Lower leg skin (tissue), 4 donors: ENCODE results near the gene CDH13. TPM values are rescaled to one million over a fixed set of nuclear protein-coding genes. Genes with fewer than 3 reads are reported as not detected.

Experiments
- DNase-seq, 2 donors: peaks; one replicate each; pipeline ENCODE4 v3.0.0-alpha.2; 2019; ENCODE audit warnings: low spot score in 2 of 2
- H3K4me3 ChIP-seq: fragments of 200-600 bp; sonication (generic); 2 replicates; pipeline ENCODE4 v1.5.1; 2017; ENCODE audit warnings: mild to moderate bottlenecking, low read depth; ENCODE audit not compliant: poor library complexity, severe bottlenecking
- POLR2A ChIP-seq, 2 donors: fragments of 450-650 bp; IDR thresholded peaks; one replicate each; pipeline ENCODE4 v1.6.1; 2016 to 2017; ENCODE audit warnings: antibody characterized with exemption in 2 of 2, mild to moderate bottlenecking in 1 of 2, moderate library complexity in 1 of 2
- WGBS, 2 donors: methylation state at CpG; one replicate each; pipeline ENCODE4 v1.1.5; 2018; 5-methylcytosine and 5-hydroxymethylcytosine counted together
- intact Hi-C: fragments of 100-400 bp; cut with DNase I; formaldehyde crosslinking; loops from one replicate; pipeline ENCODE4 v1.15.0; 2023; ENCODE audit warnings: low total_unique reads
- total RNA-seq, 4 donors: library from RNA; depleted of rRNA; stranded (reverse); fragments of >200 nt; gene quantifications; one replicate each; pipeline ENCODE4 v1.1.0, GENCODE V29; 2016
- TF ChIP-seq, protein P1 (sequence below), 3 donors: fragments of 450-650 bp; IDR thresholded peaks; one replicate each; pipeline ENCODE4 v1.5.1; 2016; ENCODE audit warnings: antibody characterized with exemption in 3 of 3, mild to moderate bottlenecking in 3 of 3, moderate library complexity in 2 of 3

CDH13 gene
- total RNA-seq, 4 donors from 2014 or later: 102 to 246 (median 155) TPM

- H3K4me3 ChIP-seq: no peak overlapping the region
- intact Hi-C loops: no loop called here
- 84 to 86% methylated on average over 10 of the region's 10 CpGs for WGBS, 2 donors
- TF ChIP-seq, protein P1, sequence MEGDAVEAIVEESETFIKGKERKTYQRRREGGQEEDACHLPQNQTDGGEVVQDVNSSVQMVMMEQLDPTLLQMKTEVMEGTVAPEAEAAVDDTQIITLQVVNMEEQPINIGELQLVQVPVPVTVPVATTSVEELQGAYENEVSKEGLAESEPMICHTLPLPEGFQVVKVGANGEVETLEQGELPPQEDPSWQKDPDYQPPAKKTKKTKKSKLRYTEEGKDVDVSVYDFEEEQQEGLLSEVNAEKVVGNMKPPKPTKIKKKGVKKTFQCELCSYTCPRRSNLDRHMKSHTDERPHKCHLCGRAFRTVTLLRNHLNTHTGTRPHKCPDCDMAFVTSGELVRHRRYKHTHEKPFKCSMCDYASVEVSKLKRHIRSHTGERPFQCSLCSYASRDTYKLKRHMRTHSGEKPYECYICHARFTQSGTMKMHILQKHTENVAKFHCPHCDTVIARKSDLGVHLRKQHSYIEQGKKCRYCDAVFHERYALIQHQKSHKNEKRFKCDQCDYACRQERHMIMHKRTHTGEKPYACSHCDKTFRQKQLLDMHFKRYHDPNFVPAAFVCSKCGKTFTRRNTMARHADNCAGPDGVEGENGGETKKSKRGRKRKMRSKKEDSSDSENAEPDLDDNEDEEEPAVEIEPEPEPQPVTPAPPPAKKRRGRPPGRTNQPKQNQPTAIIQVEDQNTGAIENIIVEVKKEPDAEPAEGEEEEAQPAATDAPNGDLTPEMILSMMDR (IDR thresholded peaks at IDR 0.05): no peak
- no peak for TF ChIP-seq POLR2A (IDR thresholded peaks at IDR 0.05)
- no peak for DNase-seq
These were observed 1168.2 kb downstream of the CDH13 start for GRCh38 chr16:83794860-83795554.

DNA sequence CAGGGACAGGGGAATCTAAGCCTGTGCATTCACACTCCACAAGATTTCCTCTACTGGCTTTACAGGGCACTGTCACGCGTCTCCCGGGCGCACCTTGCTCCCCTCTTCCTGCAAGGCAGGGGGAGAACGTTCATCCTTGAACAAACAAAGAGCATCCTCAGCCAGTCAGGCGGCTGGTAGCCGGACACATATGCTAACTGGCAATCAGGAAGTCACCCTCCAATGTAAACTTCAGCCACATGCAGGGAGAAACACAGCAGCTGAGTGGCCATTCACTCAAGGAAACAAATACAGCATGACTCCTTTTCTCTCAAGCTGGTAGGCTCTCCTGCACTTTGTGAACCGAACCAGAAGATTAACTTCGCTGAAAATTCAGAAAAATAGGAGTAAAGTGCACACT, 1170.2 kb downstream of the CDH13 start:
- intact Hi-C loops: no loop called here
- WGBS, 2 donors: 88 to 89% methylated on average over 9 of the region's 9 CpGs

DNA sequence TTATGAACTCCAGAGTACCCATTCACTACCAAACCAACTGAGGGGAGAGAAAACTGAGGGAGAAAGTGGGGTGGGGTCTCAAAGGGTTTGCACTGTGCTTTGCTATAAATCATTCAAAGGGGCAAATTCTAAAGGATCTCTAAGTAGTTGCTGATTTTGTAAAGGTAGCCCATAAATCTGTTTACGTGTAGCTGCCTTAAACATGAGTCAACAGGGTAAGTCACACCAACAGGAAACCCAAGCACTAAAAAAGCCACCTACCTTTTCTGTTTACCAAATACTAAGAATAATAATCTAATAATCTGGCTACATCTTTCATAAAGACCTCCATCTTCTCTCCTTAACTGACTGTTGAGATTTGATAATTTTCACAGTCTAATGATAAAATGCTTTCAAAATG, 1172.6 kb downstream of the CDH13 start:
- H3K4me3 ChIP-seq: no peak overlapping the region
- 77 to 82% methylated on average over 1 of the region's 1 CpG for WGBS, 2 donors
- no peak for TF ChIP-seq POLR2A (IDR thresholded peaks at IDR 0.05)
- TF ChIP-seq, protein P1 (IDR thresholded peaks at IDR 0.05): no peak
- intact Hi-C loops: no loop called here
- DNase-seq: no peak

More for the DNA sequence above, 1170.2 kb downstream of the CDH13 start:
- TF ChIP-seq, protein P1 (IDR thresholded peaks at IDR 0.05): no peak
- no peak for TF ChIP-seq POLR2A (IDR thresholded peaks at IDR 0.05)
- no peak overlapping the region for H3K4me3 ChIP-seq
- DNase-seq: no peak

GRCh38 chr16:83802135-83802534, 1175.4 kb downstream of the CDH13 start:
- intact Hi-C loops: no loop called here
- WGBS, 2 donors: 1 to 2% methylated on average over 6 of the region's 6 CpGs
- H3K4me3 ChIP-seq: no peak overlapping the region
- peak in 1 of 2 donors; percentile 76 for DNase-seq
- TF ChIP-seq, protein P1 (IDR thresholded peaks at IDR 0.05): no peak
- TF ChIP-seq POLR2A (IDR thresholded peaks at IDR 0.05): no peak

GRCh38 chr16:83802554-83803205, 1175.9 kb downstream of the CDH13 start:
- no peak overlapping the region for H3K4me3 ChIP-seq
- TF ChIP-seq, protein P1 (IDR thresholded peaks at IDR 0.05): no peak
- TF ChIP-seq POLR2A (IDR thresholded peaks at IDR 0.05): no peak
- peak in 1 of 2 donors; percentile 59 for DNase-seq
- intact Hi-C loops: no loop called here
- 19 to 25% methylated on average over 10 to 11 of the region's 11 CpGs for WGBS, 2 donors
